Brain pericyte (primary cell): ENCODE measurements around the gene TNRC6B.
"Not testable (repeated sequence)": the region's sequence is repeated elsewhere in the genome, so short reads cannot be mapped to it uniquely, and the experiment has no call there.

Source experiments
- DNase-seq: peaks from one replicate; pipeline ENCODE4 v3.0.0-alpha.2; 2012; ENCODE audit warnings: low read depth, low spot score

The TNRC6B gene, protein sequence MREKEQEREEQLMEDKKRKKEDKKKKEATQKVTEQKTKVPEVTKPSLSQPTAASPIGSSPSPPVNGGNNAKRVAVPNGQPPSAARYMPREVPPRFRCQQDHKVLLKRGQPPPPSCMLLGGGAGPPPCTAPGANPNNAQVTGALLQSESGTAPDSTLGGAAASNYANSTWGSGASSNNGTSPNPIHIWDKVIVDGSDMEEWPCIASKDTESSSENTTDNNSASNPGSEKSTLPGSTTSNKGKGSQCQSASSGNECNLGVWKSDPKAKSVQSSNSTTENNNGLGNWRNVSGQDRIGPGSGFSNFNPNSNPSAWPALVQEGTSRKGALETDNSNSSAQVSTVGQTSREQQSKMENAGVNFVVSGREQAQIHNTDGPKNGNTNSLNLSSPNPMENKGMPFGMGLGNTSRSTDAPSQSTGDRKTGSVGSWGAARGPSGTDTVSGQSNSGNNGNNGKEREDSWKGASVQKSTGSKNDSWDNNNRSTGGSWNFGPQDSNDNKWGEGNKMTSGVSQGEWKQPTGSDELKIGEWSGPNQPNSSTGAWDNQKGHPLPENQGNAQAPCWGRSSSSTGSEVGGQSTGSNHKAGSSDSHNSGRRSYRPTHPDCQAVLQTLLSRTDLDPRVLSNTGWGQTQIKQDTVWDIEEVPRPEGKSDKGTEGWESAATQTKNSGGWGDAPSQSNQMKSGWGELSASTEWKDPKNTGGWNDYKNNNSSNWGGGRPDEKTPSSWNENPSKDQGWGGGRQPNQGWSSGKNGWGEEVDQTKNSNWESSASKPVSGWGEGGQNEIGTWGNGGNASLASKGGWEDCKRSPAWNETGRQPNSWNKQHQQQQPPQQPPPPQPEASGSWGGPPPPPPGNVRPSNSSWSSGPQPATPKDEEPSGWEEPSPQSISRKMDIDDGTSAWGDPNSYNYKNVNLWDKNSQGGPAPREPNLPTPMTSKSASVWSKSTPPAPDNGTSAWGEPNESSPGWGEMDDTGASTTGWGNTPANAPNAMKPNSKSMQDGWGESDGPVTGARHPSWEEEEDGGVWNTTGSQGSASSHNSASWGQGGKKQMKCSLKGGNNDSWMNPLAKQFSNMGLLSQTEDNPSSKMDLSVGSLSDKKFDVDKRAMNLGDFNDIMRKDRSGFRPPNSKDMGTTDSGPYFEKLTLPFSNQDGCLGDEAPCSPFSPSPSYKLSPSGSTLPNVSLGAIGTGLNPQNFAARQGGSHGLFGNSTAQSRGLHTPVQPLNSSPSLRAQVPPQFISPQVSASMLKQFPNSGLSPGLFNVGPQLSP (N-terminal part only)

DNA sequence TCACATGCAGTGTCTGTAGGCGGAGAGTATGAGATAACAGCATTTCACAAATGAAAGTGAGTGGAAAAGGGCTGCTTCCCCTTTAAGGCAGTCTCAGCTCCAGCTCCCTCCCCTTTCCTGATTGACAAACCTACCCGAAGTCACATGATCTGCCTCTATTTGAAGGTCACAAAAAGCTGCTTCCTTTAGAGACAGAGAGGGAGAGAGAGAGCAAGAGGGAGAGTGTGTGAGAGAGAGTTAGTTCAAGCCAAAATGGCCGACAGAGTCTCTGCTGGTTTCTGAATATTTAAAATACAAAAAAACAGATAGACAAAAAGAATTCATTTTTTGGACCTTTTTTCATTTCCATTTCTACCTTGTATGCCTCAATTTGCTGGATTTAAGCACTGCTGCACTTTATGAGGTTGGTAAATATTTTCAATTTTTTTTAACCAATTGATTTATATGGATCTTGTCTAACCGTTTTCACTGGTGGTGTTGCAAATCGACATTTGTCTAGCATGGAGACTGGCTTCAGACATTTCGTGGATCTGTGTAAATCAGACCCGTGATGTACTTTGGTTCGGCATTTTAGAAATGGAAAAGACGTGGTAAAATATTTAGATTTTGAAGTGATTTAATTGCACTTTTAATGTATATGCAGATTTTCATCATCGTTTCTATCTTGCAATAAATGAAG is at the start of gene TNRC6B:
Gene TNRC6B (plus strand): TSS at position 188 of the 679 bp plus-strand sequence. CDS start 211 bp downstream, at position 399.
- peak; percentile 84 for DNase-seq

DNA sequence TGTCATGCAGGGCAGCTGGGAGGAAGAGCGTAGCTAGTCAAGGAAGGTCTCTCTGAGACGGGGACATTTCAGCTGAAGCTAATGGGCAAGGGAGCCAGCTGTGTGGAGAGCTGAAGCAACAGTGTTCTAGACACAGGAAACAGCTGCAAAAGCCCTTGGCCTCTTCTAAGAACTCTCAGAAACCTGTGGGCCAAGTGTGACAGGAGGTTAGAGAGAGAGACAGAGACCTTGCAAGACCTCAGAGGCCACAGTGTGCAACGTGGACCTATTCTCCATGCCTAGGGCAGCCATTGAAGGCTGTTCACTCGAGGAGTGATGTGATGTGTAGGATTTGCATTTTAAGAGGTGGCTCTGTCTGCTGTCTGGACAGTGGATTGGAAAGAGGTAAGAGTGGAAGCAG is 48.7 kb upstream of the TNRC6B start:
- DNase-seq = no peak

DNA sequence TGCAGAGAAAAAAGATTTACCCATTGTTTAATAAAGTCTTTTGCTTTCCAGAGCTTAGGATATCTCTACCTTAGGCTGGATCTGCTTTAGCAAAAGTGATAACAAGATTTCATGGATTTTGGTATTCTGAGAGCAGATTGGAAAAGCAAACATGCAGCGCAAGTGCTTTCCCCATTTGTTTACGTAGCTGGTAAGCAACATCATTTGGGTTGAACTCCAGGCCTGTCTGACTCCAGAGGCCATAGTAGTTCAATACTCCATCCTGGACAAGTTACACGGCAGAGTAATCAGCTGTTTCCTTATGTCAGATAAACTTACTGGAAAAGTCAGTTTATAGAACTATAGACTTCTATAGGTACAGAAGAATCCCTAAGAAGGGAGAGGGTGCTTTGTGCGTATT is 40.6 kb upstream of the TNRC6B start:
- no peak for DNase-seq

- no peak for DNase-seq
Measured at GRCh38 chr22:40138866-40139265, 38.9 kb upstream of the TNRC6B start.

DNA sequence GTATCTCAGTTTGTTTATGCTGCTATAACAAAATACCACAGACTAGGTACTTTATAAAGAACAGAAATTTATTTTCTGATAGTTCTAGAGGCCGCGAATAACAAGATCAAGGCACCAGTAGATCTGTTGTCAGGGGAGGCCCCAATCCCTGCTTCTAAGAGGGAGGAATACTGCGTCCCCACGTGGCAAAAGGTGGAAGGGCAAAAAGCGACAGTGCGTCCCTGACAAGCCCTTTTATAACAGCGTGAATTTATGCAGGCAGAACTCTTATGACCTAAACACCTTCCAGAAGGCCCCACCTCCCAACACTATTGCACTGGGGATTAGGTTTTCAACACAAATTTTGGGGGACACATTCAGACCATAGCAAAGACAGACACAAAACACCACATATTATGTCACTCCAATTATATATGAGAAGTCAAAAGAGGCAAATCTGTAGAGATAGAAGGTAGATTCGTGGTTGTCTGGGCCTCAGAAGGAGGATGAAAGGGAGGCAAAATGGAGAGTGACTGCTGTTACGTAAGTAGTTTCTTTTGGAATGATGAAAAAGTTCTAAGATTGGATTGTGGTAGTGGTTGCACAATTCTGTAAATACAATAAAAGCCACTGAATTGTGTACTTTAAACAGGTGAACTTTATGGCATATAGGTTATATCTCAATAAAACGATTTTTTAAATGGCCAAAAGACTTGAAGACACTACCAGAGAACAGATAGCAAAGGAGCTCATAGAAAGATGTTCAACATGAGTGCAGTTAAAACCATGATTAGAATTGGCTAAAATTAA is 30.1 kb upstream of the TNRC6B start:
- no peak for DNase-seq

DNA sequence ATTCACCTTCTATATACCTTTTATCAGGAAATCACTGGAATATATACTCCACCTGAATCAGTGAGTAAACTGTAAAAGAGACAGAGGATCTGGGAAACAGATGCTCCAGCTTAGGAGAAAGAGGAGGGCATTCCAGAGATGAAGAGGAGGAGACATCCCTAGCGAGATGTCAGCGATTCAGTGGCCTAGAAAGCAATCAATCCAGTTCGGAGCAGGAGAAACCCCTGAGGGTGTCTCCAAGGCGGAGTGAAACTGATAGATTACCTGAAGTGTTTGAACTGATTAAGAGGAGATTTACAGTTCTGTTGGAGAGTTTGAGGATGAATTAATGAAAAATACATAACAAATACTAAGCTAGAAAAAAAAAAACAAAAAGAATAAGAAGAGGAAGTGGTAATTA is 24.5 kb upstream of the TNRC6B start:
- no peak for DNase-seq

GRCh38 chr22:40153705-40154104 is 24.0 kb upstream of the TNRC6B start:
- no peak for DNase-seq

DNA sequence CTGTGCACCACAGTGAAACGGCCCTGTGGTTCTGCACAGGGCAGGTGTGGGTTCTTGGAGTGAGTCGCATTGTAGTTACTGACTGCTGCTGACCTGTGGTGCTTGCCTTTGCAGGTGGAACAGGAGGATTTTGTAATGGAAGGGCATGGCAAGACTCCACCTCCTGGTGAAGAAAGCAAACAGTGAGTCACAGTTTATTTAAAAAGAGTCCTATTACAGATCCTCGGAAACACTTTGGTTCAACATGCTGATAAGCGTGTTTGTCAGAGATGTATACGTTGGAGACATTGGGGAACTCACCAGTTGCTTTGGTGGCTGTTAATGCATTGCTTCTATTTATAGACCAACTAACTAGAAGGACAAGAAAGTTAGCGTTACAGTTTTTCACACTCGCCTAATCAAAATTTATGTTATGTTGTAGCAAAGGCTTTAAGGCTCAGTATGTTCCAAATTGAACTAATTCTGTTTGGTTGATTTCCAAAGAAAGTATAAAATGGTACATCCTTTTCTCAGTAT is 21.7 kb upstream of the TNRC6B start:
- peak; percentile 33 for DNase-seq

- not testable (repeated sequence) for DNase-seq
Measured at GRCh38 chr22:40156682-40157081, 21.0 kb upstream of the TNRC6B start.

- DNase-seq = no peak
Measured at GRCh38 chr22:40157330-40157945, 20.3 kb upstream of the TNRC6B start.

GRCh38 chr22:40161194-40161593 is 16.5 kb upstream of the TNRC6B start:
- no peak for DNase-seq

DNA sequence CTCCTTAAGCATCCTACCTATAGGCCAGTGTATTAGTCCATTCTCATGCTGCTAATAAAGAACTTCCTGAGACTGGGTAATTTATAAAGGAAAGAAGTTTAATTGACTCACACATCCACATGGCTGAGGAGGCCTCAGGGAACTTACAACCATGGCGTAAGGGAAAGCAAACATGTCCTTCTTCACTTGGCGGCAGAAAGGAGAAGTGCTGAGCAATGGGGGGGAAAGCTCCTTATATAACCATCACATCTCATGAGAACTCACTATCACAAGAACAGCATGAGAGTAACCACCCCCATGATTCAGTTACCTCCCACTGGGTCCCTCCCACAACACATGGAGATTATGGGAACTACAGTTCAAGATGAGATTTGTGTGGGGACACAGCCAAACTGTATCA is 12.2 kb upstream of the TNRC6B start:
- DNase-seq = not testable (repeated sequence)

DNA sequence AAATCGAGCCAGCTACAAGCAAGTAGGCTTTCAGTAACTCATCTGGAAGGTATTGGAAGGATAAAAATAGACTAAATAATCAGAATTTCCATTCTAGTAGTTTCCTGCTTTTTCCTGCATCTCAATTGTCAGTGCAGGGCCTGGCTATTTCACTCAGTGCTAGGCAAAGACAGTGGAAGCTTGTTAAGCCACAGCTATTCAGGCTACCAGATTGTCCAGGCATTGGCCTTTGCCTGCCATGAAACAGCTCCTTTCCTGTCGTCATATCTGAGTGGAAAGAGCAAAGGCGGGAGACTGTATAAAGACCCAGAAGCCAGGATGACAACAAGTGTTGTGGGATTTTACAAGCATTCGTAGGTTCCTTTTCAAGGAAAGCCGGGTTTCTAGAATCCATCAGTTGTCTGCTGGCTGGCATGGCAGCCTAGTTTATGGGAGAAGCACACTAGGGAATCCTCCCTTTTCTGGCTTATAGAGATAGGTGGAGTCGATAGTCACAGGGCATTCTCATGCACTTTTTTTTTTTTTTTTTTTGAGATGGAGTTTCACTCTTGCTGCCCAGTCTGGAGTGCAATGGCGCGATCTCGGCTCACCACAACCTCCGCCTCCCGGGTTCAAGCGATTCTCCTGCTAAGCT is 2.0 kb upstream of the TNRC6B start:
- no peak for DNase-seq

- DNase-seq = no peak
Measured at GRCh38 chr22:40176921-40177737, 596 bp upstream of the TNRC6B start.

DNA sequence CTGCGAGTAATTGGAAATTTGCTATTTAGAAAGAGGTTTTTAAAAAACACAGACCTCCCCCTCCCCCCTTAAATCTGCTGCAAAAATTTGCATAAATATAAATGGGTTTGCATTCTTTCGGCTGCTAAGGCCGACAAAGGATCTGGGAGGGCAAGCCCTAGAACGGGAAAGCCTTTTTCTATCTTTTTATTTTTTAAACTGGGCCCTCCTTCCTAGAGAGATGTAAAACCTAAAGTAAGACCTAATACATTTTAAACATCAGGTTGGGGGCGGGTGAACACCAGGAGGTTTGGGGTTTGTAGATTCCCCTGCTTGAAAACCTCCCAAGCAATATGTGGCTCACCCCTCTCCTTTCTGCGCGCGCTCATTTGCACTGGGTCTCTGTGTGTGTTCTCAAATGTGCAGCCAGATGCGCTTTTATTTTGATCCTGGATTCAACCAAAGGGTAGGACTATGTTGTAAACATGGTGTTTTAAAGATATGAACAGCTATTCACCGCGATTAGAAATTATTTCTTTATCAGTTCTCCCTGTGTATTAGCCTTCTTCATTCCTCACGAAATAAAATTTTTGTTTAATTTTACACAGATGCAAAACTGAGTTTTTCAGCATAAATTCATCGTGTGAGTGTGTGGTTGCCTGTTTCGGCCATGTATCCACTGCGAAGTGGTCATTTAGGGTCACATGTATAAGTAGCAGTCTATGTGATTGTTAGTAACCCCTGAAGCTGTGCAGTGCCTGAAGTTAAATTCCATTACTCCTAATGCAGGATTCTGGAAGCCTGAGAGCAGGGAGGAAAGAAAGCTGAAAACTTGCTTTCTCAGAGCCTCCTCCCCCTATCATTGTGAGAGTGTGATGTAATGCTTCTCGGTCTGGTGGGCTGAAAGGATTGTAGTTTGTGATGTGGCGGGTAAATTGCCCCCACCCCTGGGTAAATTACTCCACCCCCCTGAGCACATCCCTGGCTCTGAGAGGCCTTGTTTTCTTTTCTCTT is 988 bp downstream of the TNRC6B start:
- DNase-seq = no peak

GRCh38 chr22:40179526-40179925 is 1.8 kb downstream of the TNRC6B start:
- no peak for DNase-seq

- no peak for DNase-seq
Measured at GRCh38 chr22:40180403-40180802, 2.7 kb downstream of the TNRC6B start.
